CD8-positive, alpha-beta memory T cell (primary cell): ENCODE results near the gene KCNMB3. TPM values are rescaled to one million over a fixed set of nuclear protein-coding genes. Genes with fewer than 3 reads are reported as not detected.
"Not testable (repeated sequence)": the region's sequence is repeated elsewhere in the genome, so short reads cannot be mapped to it uniquely, and the experiment has no call there.

Experiments used
- CTCF ChIA-PET: fragments of 350-600 bp; sonication (Branson Sonifier 250); formaldehyde crosslinking; loops from one replicate; lab custom pipeline; 2021; ENCODE audit warnings: antibody characterized with exemption; lab: Charles Lee
- POLR2A ChIA-PET: fragments of 350-600 bp; sonication (Branson Sonifier 250); formaldehyde crosslinking; loops from one replicate; lab custom pipeline; 2021; ENCODE audit warnings: antibody characterized with exemption; lab: Charles Lee
- DNase-seq, 5 donors: peaks; one replicate each; pipeline versions ENCODE4 v3.0.0 to v3.0.0-alpha.2; 2020 to 2022; ENCODE audit warnings: mixed read lengths in 1 of 5
- H3K27ac ChIP-seq: one replicate; pipeline ENCODE4 v1.7.0; 2013; ENCODE audit warnings: low read depth, mild to moderate bottlenecking, low read length, moderate library complexity
- H3K27me3 ChIP-seq: 2 replicates; pipeline ENCODE4 v1.7.0; 2013; ENCODE audit warnings: low read length, mild to moderate bottlenecking; ENCODE audit not compliant: insufficient read depth, poor library complexity, severe bottlenecking
- H3K36me3 ChIP-seq: 2 replicates; pipeline ENCODE4 v1.7.0; 2013; ENCODE audit warnings: mild to moderate bottlenecking, low read length, moderate library complexity; ENCODE audit not compliant: insufficient read depth
- H3K4me1 ChIP-seq: 2 replicates; pipeline ENCODE4 v1.7.0; 2013; ENCODE audit warnings: mild to moderate bottlenecking, low read length, moderate library complexity; ENCODE audit not compliant: insufficient read depth
- H3K4me3 ChIP-seq: 2 replicates; pipeline ENCODE4 v1.7.0; 2013; ENCODE audit warnings: mild to moderate bottlenecking, low read length
- H3K9me3 ChIP-seq: 2 replicates; pipeline ENCODE4 v1.7.0; 2013; ENCODE audit warnings: mild to moderate bottlenecking, low read length
- H3K27ac Mint-ChIP-seq, 8 donors: one replicate each; pipeline ENCODE4 v1.8.0; 2020 to 2021; ENCODE audit warnings: mixed read lengths in 8 of 8, mild to moderate bottlenecking in 6 of 8, inconsistent platforms in 3 of 8, moderate library complexity in 3 of 8
- H3K27me3 Mint-ChIP-seq, 2 donors: one replicate each; pipeline ENCODE4 v1.8.0; 2020 to 2021; ENCODE audit warnings: mixed read lengths in 2 of 2, mild to moderate bottlenecking in 1 of 2, moderate library complexity in 1 of 2
- H3K36me3 Mint-ChIP-seq, 3 donors: one replicate each; pipeline ENCODE4 v1.8.0; 2020 to 2021; ENCODE audit warnings: mixed read lengths in 3 of 3, inconsistent platforms in 1 of 3, mild to moderate bottlenecking in 1 of 3
- H3K4me1 Mint-ChIP-seq, 3 donors: one replicate each; pipeline ENCODE4 v1.8.0; 2020 to 2021; ENCODE audit warnings: mixed read lengths in 3 of 3, inconsistent platforms in 1 of 3, mild to moderate bottlenecking in 1 of 3
- H3K4me3 Mint-ChIP-seq, 7 donors: one replicate each; pipeline ENCODE4 v1.8.0; 2020 to 2021; ENCODE audit warnings: mixed read lengths in 7 of 7, mild to moderate bottlenecking in 6 of 7, moderate library complexity in 4 of 7, inconsistent platforms in 2 of 7
- H3K9me3 Mint-ChIP-seq, 5 donors: one replicate each; pipeline ENCODE4 v1.8.0; 2020 to 2022; ENCODE audit warnings: mixed read lengths in 5 of 5, mild to moderate bottlenecking in 3 of 5, moderate library complexity in 2 of 5, inconsistent platforms in 1 of 5
- polyA plus RNA-seq: library from polyadenylated mRNA; unstranded; fragments of 300-500 nt; fragmentation: Illumina TruSeq; gene quantifications from one replicate; pipeline ENCODE4 v1.2.3, GENCODE V29; 2021
- total RNA-seq, 2 experiments: library from RNA; stranded (reverse); gene quantifications; one replicate each; pipeline ENCODE4 v1.2.3, GENCODE V29; 2021

Gene KCNMB3
- total and polyA plus RNA-seq, 3 experiments from 2014 or later, result 0.59 to 0.71 TPM; not detected in 1

DNA sequence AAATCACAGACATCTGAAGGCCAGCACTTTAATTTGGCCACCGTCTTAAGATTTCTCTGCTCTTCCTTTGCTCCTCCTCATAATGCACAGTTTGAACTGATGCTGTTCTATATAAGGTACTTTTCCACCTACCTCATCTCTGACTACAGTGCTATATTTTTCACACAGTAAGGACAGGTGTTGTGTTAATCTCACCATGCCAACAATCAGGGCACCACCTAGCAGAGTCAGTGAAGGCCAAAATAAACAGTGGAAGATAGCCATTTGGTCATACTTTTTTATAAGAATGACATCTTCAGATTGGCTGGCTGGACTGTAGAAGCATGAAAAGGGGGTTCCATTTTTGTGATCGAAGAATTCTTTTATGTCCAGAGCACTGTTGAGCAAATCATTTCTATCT is 8.1 kb downstream of the KCNMB3 start:
- H3K9me3 ChIP-seq, H3K27ac Mint-ChIP-seq, H3K4me1 ChIP-seq, H3K4me1 Mint-ChIP-seq, H3K4me3 Mint-ChIP-seq, H3K27ac ChIP-seq, H3K36me3 ChIP-seq, H3K36me3 Mint-ChIP-seq, H3K27me3 Mint-ChIP-seq, H3K9me3 Mint-ChIP-seq, DNase-seq, H3K27me3 ChIP-seq, POLR2A ChIA-PET, H3K4me3 ChIP-seq: not testable (repeated sequence)
- CTCF ChIA-PET, result interaction anchor here (0.8 kb wide), 1 partner anchor 11 kb away, joined by 3 read pairs; no protein-coding TSS in a partner anchor

DNA sequence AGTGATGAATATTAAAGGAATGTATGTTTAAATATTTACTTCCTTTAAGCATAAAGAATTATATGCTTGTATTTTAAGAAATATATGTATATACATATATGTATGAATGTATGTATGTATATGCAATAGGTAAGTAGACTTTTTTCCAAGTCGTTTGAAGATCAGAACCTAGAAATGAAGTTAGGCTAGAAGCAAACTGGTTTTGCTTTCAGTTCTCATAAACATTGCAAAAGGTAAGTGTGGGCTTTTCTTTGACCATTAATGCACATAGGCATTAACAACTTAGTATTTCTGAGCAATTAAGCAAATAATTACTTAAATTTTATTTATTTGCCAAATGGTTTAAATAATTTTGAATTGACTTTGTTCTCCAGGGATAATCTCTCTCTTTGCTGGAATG is 10.6 kb downstream of the KCNMB3 start:
- H3K4me1 ChIP-seq, H3K9me3 Mint-ChIP-seq, H3K4me1 Mint-ChIP-seq, H3K36me3 Mint-ChIP-seq, H3K27me3 ChIP-seq, H3K9me3 ChIP-seq, CTCF ChIA-PET, H3K4me3 ChIP-seq, H3K27ac Mint-ChIP-seq, POLR2A ChIA-PET, H3K27ac ChIP-seq, H3K4me3 Mint-ChIP-seq, DNase-seq, H3K36me3 ChIP-seq, H3K27me3 Mint-ChIP-seq: not testable (repeated sequence)

DNA sequence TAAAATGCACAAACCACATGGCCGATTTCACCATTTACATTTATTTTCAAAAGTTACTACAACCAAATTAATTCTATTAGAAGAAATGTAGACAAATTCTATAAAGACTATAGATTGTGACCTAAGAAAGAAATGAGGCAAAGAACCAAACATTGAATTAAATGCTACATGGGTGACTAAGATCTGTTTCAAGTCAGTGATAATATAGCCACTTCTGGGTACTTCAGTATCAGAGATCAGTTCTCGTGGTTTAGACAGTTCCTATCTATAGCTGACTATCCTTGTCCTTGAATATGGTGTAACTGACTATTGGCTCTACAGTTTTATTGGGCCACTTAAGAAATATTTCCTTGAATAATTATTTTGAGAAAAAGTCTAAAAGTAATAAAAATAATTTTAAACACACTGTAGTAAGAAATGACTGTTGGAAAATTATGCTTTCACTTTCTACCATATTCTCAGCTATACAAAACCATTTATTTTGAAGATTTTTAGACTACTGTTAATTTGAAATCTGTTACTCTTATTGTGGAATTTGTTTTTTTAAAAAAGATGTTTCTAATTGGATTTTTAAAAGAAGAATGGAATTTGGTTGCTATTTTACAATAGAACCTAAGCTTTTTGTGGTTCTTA is 14.1 kb downstream of the KCNMB3 start:
- DNase-seq, result no peak
- CTCF ChIA-PET, result no interaction called here
- no peaks in the 10 kb centered on the region for H3K9me3 ChIP-seq
- Mint-ChIP-seq H3K4me1 (peaks cover 4 to 5% (median 4%) of the 10 kb centered on the region in 3 donors), H3K9me3 (no peaks in the 10 kb centered on the region), H3K36me3 (peaks cover 0 to 30% (median 8%) of the 10 kb centered on the region in 3 donors), H3K27me3 (no peaks in the 10 kb centered on the region), H3K27ac (peak overlapping the region in 2 of 8 donors; percentile 22 to 24), H3K4me3 (no peak overlapping the region)
- no peaks in the 10 kb centered on the region for H3K27me3 ChIP-seq
- no peaks in the 10 kb centered on the region for H3K36me3 ChIP-seq
- no peak overlapping the region for H3K27ac ChIP-seq
- POLR2A ChIA-PET, result no interaction called here
- H3K4me1 ChIP-seq, result no peaks in the 10 kb centered on the region
- H3K4me3 ChIP-seq, result no peak overlapping the region

DNA sequence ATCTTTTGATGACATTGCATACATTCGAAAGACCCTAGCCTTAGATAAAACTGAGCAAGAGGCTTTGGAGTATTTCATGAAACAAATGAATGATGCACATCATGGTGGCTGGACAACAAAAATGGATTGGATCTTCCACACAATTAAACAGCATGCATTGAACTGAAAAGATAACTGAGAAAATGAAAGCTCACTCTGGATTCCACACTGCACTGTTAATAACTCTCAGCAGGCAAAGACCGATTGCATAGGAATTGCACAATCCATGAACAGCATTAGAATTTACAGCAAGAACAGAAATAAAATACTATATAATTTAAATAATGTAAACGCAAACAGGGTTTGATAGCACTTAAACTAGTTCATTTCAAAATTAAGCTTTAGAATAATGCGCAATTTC is 16.7 kb downstream of the KCNMB3 start:
- ChIA-PET CTCF (no interaction called here), POLR2A (no interaction called here)
- DNase-seq, result no peak
- no peaks in the 10 kb centered on the region for H3K9me3 Mint-ChIP-seq
- Histone ChIP-seq H3K4me1 (no peaks in the 10 kb centered on the region), H3K27ac (no peak overlapping the region), H3K36me3 (no peaks in the 10 kb centered on the region), H3K27me3 (no peaks in the 10 kb centered on the region), H3K4me3 (no peak overlapping the region), H3K9me3 (no peaks in the 10 kb centered on the region)
- H3K4me1 Mint-ChIP-seq, result peaks cover 4 to 5% (median 4%) of the 10 kb centered on the region in 3 donors
- H3K27ac Mint-ChIP-seq, result no peak overlapping the region
- no peak overlapping the region for H3K4me3 Mint-ChIP-seq
- no peaks in the 10 kb centered on the region for H3K27me3 Mint-ChIP-seq
- peaks cover 8 to 47% (median 19%) of the 10 kb centered on the region in 3 donors for H3K36me3 Mint-ChIP-seq

DNA sequence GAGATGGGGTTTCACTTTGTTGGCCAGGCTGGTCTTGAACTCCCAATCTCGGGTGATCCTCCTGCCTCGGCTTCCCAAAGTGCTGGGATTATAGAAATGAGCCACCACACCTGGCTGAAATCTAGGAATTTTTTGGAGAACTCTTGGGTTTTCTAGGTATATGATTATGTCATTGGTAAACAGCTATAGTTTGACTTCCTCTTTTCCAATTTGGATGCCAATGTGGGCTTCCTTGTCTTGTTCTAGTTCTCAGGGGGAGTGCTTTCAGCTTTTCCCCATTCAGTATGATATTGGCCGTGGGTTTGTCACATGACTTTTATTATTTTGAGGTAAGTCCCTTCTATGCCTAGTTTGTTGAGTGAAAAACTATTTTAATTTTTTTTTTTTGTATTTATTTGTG is 17.9 kb downstream of the KCNMB3 start:
- CTCF ChIA-PET, result no interaction called here
- H3K27ac ChIP-seq, result no peak overlapping the region
- Mint-ChIP-seq H3K36me3 (peaks cover 8 to 53% (median 19%) of the 10 kb centered on the region in 3 donors), H3K27me3 (no peaks in the 10 kb centered on the region), H3K27ac (no peak overlapping the region), H3K9me3 (no peaks in the 10 kb centered on the region), H3K4me1 (peaks cover 4 to 5% (median 4%) of the 10 kb centered on the region in 3 donors), H3K4me3 (no peak overlapping the region)
- H3K27me3 ChIP-seq, result no peaks in the 10 kb centered on the region
- no peak overlapping the region for H3K4me3 ChIP-seq
- DNase-seq, result no peak
- no peaks in the 10 kb centered on the region for H3K36me3 ChIP-seq
- H3K4me1 ChIP-seq, result no peaks in the 10 kb centered on the region
- POLR2A ChIA-PET, result no interaction called here
- H3K9me3 ChIP-seq, result no peaks in the 10 kb centered on the region

DNA sequence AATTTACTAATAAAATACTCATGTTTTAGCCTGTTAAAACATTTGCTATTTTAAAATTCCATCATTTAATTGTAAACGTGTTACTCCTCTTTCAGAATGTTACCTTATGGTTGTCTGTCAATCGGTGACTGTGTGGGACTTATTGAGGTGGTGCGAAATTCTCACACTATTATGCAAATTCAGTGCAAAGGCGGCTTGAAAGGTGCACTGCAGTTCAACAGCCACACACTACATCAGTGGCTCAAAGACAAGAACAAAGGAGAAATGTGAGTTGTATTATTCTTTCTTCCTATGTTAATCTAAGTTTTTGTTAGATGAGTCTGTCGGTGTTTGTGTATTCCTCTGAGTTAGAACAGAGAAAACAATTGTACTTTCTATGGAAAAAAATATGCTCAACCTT is 21.7 kb downstream of the KCNMB3 start:
- no peak overlapping the region for H3K27ac Mint-ChIP-seq
- Histone ChIP-seq H3K9me3 (no peaks in the 10 kb centered on the region), H3K27me3 (no peaks in the 10 kb centered on the region), H3K4me3 (no peak overlapping the region), H3K36me3 (peaks cover 11% of the 10 kb centered on the region), H3K27ac (no peak overlapping the region), H3K4me1 (no peaks in the 10 kb centered on the region)
- no peak overlapping the region for H3K4me3 Mint-ChIP-seq
- ChIA-PET CTCF (no interaction called here), POLR2A (no interaction called here)
- DNase-seq, result no peak
- no peaks in the 10 kb centered on the region for H3K9me3 Mint-ChIP-seq
- H3K36me3 Mint-ChIP-seq, result peaks cover 8 to 67% (median 18%) of the 10 kb centered on the region in 3 donors
- H3K27me3 Mint-ChIP-seq, result no peaks in the 10 kb centered on the region
- H3K4me1 Mint-ChIP-seq, result peaks cover 0 to 4% (median 0%) of the 10 kb centered on the region in 3 donors

DNA sequence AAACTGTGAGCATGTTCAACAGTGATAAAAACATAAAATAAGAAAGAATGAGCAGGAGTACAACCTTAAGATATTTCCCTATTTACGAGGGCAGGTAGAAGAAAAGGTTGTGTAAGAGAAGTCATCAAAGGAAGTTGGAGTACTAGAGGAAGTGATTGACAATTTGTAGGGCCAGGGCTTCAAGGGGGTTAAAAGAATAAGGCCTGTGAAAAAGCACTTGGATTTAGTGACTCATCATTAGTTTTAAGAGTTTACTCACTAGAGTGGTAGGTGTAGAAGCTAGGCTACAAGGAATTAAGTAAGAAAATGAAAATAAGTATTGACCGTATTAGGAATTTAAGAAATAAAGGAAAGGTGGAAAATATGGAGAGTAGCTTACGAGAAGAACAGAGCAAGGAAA is 23.6 kb downstream of the KCNMB3 start:
- Histone ChIP-seq H3K36me3 (peaks cover 14% of the 10 kb centered on the region), H3K27ac (no peak overlapping the region), H3K4me1 (no peaks in the 10 kb centered on the region), H3K9me3 (no peaks in the 10 kb centered on the region), H3K27me3 (no peaks in the 10 kb centered on the region), H3K4me3 (no peak overlapping the region)
- CTCF ChIA-PET, result no interaction called here
- H3K4me1 Mint-ChIP-seq, result peaks cover 0 to 3% (median 0%) of the 10 kb centered on the region in 3 donors
- no peaks in the 10 kb centered on the region for H3K9me3 Mint-ChIP-seq
- no peaks in the 10 kb centered on the region for H3K27me3 Mint-ChIP-seq
- H3K4me3 Mint-ChIP-seq, result no peak overlapping the region
- POLR2A ChIA-PET, result no interaction called here
- peak overlapping the region in 1 of 8 donors; percentile 69 for H3K27ac Mint-ChIP-seq
- H3K36me3 Mint-ChIP-seq, result peaks cover 14 to 70% (median 20%) of the 10 kb centered on the region in 3 donors
- DNase-seq, result no peak

DNA sequence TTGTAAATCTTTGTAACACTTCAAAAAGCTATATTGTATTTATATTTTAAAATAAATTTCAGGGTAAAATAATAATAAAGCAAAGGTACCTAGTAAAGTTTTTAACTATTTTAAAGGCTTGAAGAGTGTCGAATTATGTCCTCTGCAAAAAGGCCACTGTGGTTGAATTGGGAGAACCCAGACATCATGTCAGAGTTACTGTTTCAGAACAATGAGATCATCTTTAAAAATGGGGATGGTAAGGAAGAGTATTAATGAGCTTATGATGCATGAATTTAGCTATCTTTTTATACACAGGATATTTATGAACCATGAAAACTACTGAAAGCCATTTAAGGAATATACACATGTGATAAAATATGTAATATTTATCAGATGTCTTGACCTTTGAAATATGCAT is 26.3 kb downstream of the KCNMB3 start:
- Mint-ChIP-seq H3K4me1 (no peaks in the 10 kb centered on the region), H3K27ac (peak overlapping the region in 4 of 8 donors; percentile 8 to 44 (median 30)), H3K9me3 (no peaks in the 10 kb centered on the region), H3K27me3 (no peaks in the 10 kb centered on the region), H3K4me3 (no peak overlapping the region), H3K36me3 (peaks cover 6 to 63% (median 9%) of the 10 kb centered on the region in 3 donors)
- H3K27ac ChIP-seq, result no peak overlapping the region
- no peaks in the 10 kb centered on the region for H3K4me1 ChIP-seq
- H3K27me3 ChIP-seq, result no peaks in the 10 kb centered on the region
- ChIA-PET CTCF (no interaction called here), POLR2A (no interaction called here)
- peaks cover 16% of the 10 kb centered on the region for H3K36me3 ChIP-seq
- H3K9me3 ChIP-seq, result no peaks in the 10 kb centered on the region
- no peak overlapping the region for H3K4me3 ChIP-seq
- DNase-seq, result no peak
